Skeletal muscle tissue (tissue), 5 donors: ENCODE results near the gene ZNF33B. TPM values are rescaled to one million over a fixed set of nuclear protein-coding genes. Genes with fewer than 3 reads are reported as not detected.

Experiments used
- H3K27ac ChIP-seq: one replicate; pipeline ENCODE4 v1.7.0; 2013; ENCODE audit warnings: mild to moderate bottlenecking, low read depth, low read length, inconsistent platforms
- H3K27me3 ChIP-seq, 3 donors: one replicate each; pipeline ENCODE4 v1.7.0; 2013; ENCODE audit warnings: low read length in 3 of 3; ENCODE audit not compliant: control insufficient read depth in 3 of 3, insufficient read depth in 3 of 3
- H3K36me3 ChIP-seq, 3 donors: one replicate each; pipeline ENCODE4 v1.7.0; 2013; ENCODE audit warnings: low read length in 3 of 3; ENCODE audit not compliant: control insufficient read depth in 3 of 3, insufficient read depth in 3 of 3
- H3K4me1 ChIP-seq, 3 donors: one replicate each; pipeline ENCODE4 v1.7.0; 2013; ENCODE audit warnings: low read length in 3 of 3, mild to moderate bottlenecking in 3 of 3; ENCODE audit not compliant: control insufficient read depth in 3 of 3, insufficient read depth in 3 of 3
- H3K4me3 ChIP-seq, 3 donors: one replicate each; pipeline ENCODE4 v1.7.0; 2013; ENCODE audit warnings: low read length in 3 of 3
- H3K9ac ChIP-seq, 3 donors: one replicate each; pipeline ENCODE4 v1.7.0; 2013; ENCODE audit warnings: low read length in 3 of 3, mild to moderate bottlenecking in 3 of 3, moderate library complexity in 2 of 3, low read depth in 1 of 3
- H3K9me3 ChIP-seq, 3 donors: one replicate each; pipeline ENCODE4 v1.7.0; 2013; ENCODE audit warnings: low read length in 3 of 3; ENCODE audit not compliant: control insufficient read depth in 3 of 3
- small RNA-seq: library from RNA; depleted of rRNA; stranded (forward); fragments of <200 nt; gene quantifications from one replicate; pipeline ENCODE3, GENCODE V24; 2014
- total RNA-seq: library from RNA; depleted of rRNA; stranded (reverse); fragments of >200 nt; gene quantifications from one replicate; pipeline ENCODE4 v1.2.3, GENCODE V29; 2014
- donor health status: Osteomylitis.

The ZNF33B gene
- total RNA-seq, 1 donor from 2014 or later: 8.4 TPM

DNA sequence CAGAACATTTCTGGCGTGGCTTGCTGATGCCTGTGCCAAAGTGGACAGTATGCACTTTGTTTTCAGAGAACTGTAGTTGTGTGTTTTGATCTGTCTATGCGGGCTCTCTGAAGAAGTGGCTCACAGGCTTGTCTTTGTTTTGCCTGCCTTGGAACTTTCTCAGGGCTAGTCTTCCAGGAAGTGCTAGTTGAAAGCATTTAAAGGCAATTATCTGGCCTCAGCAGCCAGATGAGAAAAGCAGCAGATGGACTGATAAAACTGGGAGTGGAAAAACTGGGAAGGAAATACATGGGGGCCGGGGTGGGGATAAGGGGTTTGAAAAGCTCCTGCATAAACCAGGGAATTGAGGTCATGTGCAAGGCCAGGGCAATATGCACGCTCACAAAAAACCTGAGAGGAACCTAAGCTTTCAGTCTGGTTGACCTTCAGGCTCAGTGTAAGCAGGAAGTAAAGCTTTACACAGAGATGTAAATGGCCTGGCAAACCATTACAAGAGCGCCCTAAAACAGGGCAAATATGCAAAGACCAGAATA, 94.5 kb downstream of the ZNF33B start:
- H3K9me3 ChIP-seq: peaks cover 0 to 11% (median 2%) of the 10 kb centered on the region in 3 donors
- no peaks in the 10 kb centered on the region for H3K27me3 ChIP-seq
- no peak overlapping the region for H3K4me3 ChIP-seq
- H3K36me3 ChIP-seq: peaks cover 4 to 8% (median 7%) of the 10 kb centered on the region in 3 donors
- no peak overlapping the region for H3K27ac ChIP-seq
- no peak overlapping the region for H3K9ac ChIP-seq
- no peaks in the 10 kb centered on the region for H3K4me1 ChIP-seq

Small RNA genes within 50 kb of the gene (small RNA-seq; reads per million reads assigned to genes)
- gene AL022345.1 (not detected), gene AL022345.2 (not detected), gene AL022345.3 (not detected), gene FXYD6P1 (not detected), gene RNU6-1170P (not detected)

Other genes with a start within 250 kb of the ZNF33B start
- gene BMS1, start 144.2 kb upstream of the ZNF33B start, total RNA-seq: 10.4 TPM